Smooth muscle cell (in vitro differentiated cells): ENCODE measurements around the gene TBC1D8. TPM values are rescaled to one million over a fixed set of nuclear protein-coding genes. Genes with fewer than 3 reads are reported as not detected.

Experiments used
- DNase-seq: peaks from one replicate; lab custom pipeline; 2025; ENCODE audit not compliant: unreplicated experiment; lab: John Stamatoyannopoulos, UW
- H2AFZ ChIP-seq: fragments of 200-600 bp; sonication (generic); 2 replicates; pipeline ENCODE4 v1.6.0; 2016; ENCODE audit warnings: antibody characterized with exemption, low read depth, mild to moderate bottlenecking
- H3F3A ChIP-seq: fragments of 200-600 bp; sonication (generic); 2 replicates; pipeline ENCODE4 v1.6.0; 2017; ENCODE audit warnings: antibody characterized with exemption, low read depth
- H3K27ac ChIP-seq: fragments of 200-600 bp; sonication (generic); 2 replicates; pipeline ENCODE4 v1.5.1; 2016; ENCODE audit warnings: low read depth, mild to moderate bottlenecking
- H3K27me3 ChIP-seq: fragments of 200-600 bp; sonication (generic); 2 replicates; pipeline ENCODE4 v1.6.1; 2016; ENCODE audit warnings: low read depth, mild to moderate bottlenecking
- H3K36me3 ChIP-seq: fragments of 200-600 bp; sonication (generic); 2 replicates; pipeline ENCODE4 v1.5.1; 2016; ENCODE audit warnings: low read depth
- H3K4me1 ChIP-seq: fragments of 200-600 bp; sonication (generic); 2 replicates; pipeline ENCODE4 v1.5.1; 2016; ENCODE audit warnings: low read depth
- H3K4me2 ChIP-seq: fragments of 200-600 bp; sonication (generic); 2 replicates; pipeline ENCODE4 v1.6.0; 2016; ENCODE audit warnings: mild to moderate bottlenecking
- H3K4me3 ChIP-seq: fragments of 200-600 bp; sonication (generic); 2 replicates; pipeline ENCODE4 v1.5.1; 2016; ENCODE audit warnings: mild to moderate bottlenecking
- H3K79me2 ChIP-seq: fragments of 200-600 bp; sonication (generic); 2 replicates; pipeline ENCODE4 v1.6.0; 2016; ENCODE audit warnings: low read depth, mild to moderate bottlenecking
- H3K9ac ChIP-seq: fragments of 200-600 bp; sonication (generic); 2 replicates; pipeline ENCODE4 v1.6.0; 2016; ENCODE audit warnings: low read depth
- H3K9me3 ChIP-seq: fragments of 200-600 bp; sonication (generic); replicated peaks from 2 replicates; pipeline ENCODE4 v1.5.1; 2016; ENCODE audit warnings: low read depth
- H4K20me1 ChIP-seq: fragments of 200-600 bp; sonication (generic); 2 replicates; pipeline ENCODE4 v1.6.0; 2016; ENCODE audit warnings: low read depth
- CTCF ChIP-seq: fragments of 200-600 bp; sonication (generic); IDR thresholded peaks from 2 replicates; pipeline ENCODE4 v1.5.1; 2017; ENCODE audit warnings: borderline replicate concordance, mild to moderate bottlenecking, antibody characterized with exemption; ENCODE audit not compliant: insufficient read depth, poor library complexity, severe bottlenecking
- WGBS: methylation state at CpG from one replicate; pipeline ENCODE4 v1.1.7; 2016; ENCODE audit warnings: low lambda C conversion rate; 5-methylcytosine and 5-hydroxymethylcytosine counted together
- polyA plus RNA-seq: library from polyadenylated mRNA; unstranded; fragments of >200 nt; fragmentation: Nextera tagmentation; extraction: Ambion mirVana; gene quantifications from 2 replicates; pipeline ENCODE4 v1.2.1, GENCODE V29; 2016
- total RNA-seq: library from RNA; depleted of rRNA; stranded (reverse); fragments of >200 nt; gene quantifications from 2 replicates; pipeline ENCODE4 v1.2.3, GENCODE V29; 2014

Gene TBC1D8
- total and polyA plus RNA-seq, 2 experiments from 2014 or later = 0.89 to 15.1 TPM

DNA sequence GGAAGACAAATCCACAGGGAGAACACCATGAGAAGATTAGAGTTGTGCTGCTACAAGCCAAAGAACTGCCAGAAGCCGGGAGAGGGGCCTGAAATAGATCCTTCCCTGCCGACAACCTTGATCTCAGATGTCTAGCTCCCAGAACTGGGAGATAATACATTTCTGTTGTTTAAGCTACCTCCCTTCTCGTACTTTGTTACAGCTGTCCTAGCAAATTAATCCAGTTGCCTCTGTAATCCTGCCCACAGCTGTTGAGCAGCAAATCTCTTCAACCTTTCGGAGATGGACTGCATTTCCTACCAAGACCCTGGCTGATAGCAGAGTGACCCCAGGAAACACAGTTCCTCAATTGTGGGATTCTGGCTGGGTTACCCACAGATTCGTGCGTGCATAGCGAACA lies 2.6 kb upstream of the TBC1D8 start:
- Histone ChIP-seq H3K27ac (no peak overlapping the region), H3K9me3 (no peaks in the 10 kb centered on the region), H3K4me3 (no peak overlapping the region), H3K9ac (no peak overlapping the region), H3K4me2 (no peak overlapping the region), H3K79me2 (no peaks in the 10 kb centered on the region), H3K4me1 (peaks cover 14% of the 10 kb centered on the region), H3K27me3 (peaks cover 8% of the 10 kb centered on the region), H3K36me3 (no peaks in the 10 kb centered on the region), H2AFZ (no peak overlapping the region), H3F3A (peaks cover 6% of the 10 kb centered on the region), H4K20me1 (no peaks in the 10 kb centered on the region)
- no peak for DNase-seq
- WGBS = 88% methylated on average over 7 of the region's 7 CpGs
- TF ChIP-seq CTCF = no peak

DNA sequence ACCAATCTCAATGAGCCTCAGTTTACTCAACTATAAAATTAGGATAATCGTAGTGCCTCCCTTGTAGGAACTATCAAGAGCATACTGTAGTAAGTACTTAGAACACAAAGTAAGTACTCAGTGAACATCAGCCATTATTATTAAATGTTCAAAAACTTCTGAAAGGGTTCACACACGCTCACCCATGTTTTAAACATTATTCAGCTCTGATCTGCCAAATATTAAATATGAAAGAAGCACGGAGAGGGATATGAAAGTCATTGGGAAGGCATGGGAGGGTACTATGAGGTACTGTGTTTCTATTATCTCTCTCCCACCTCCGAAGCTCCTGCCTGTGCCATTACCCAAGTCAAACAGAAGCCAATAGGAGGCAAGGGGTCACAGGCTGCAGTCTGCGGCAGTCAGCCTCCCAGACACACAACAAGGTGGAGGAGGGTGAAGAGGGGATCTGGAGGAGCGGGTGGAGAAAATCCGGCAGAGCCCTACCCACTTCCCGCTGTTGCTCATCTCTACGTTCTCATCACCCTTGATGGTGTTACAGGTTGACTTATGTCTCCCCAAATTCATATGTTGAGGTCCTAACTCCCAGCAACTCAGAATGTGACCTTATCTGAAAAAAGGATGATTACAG lies 2.0 kb upstream of the TBC1D8 start:
- peaks cover 12% of the 10 kb centered on the region for H3K27me3 ChIP-seq
- H3K27ac ChIP-seq = no peak overlapping the region
- peaks cover 6% of the 10 kb centered on the region for H3F3A ChIP-seq
- no peaks in the 10 kb centered on the region for H4K20me1 ChIP-seq
- no peak overlapping the region for H3K4me3 ChIP-seq
- no peaks in the 10 kb centered on the region for H3K79me2 ChIP-seq
- no peaks in the 10 kb centered on the region for H3K36me3 ChIP-seq
- no peak overlapping the region for H3K9ac ChIP-seq
- H3K4me1 ChIP-seq = peaks cover 14% of the 10 kb centered on the region
- no peak for TF ChIP-seq CTCF
- no peak overlapping the region for H2AFZ ChIP-seq
- no peak for DNase-seq
- H3K9me3 ChIP-seq = no peaks in the 10 kb centered on the region
- peak overlapping the region; percentile 89 for H3K4me2 ChIP-seq
- WGBS = 78% methylated on average over 9 of the region's 9 CpGs

DNA sequence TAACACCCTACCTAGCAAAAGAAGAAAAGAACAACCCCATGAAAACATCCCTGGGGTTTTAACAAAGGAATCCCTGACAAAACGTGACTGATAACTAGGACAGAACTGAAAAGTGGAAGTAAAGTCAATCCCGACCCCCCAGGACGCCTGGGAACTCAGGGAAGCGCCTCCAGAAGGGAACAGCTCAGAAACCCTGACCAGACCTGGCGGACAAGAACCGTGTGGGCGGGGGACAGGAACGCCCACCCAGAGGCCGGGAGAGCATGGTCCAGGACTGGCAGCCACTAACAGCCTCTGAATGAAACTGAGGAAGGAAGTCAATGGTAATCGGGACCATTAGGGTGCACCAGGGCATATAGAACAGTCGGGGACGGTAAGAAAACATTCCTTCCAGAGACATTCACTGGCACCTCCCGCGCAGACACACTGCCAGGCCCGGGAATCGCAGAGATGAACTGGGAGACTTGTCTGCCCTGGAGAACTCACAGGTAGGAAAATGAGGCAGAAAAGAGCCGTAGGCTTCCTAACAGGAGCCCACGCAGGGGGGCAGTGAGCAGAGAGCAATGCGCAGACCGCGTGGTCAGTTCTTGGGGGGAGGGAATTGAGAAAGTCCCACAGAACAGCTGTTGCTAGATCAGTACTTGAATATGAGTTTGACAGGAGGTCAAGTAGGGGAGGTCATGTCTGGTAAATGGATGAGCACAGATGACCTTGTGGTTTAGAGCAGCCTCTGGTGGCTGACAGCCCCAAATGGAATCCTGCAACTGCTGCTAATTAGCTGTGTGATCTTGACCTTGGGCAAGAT lies 1.3 kb upstream of the TBC1D8 start:
- Histone ChIP-seq H3K27ac (no peak overlapping the region), H3K4me3 (peak overlapping the region; percentile 62), H3K79me2 (no peaks in the 10 kb centered on the region), H3K4me1 (peaks cover 14% of the 10 kb centered on the region), H3K9ac (no peak overlapping the region), H2AFZ (peak overlapping the region; percentile 96), H3K36me3 (no peaks in the 10 kb centered on the region), H3F3A (peaks cover 6% of the 10 kb centered on the region), H3K4me2 (peak overlapping the region; percentile 89), H3K27me3 (peaks cover 14% of the 10 kb centered on the region), H4K20me1 (no peaks in the 10 kb centered on the region), H3K9me3 (no peaks in the 10 kb centered on the region)
- no peak for DNase-seq
- WGBS = 12% methylated on average over 21 of the region's 21 CpGs
- peak; percentile 48 for TF ChIP-seq CTCF
